ENCODE data around the gene CAMKK2.

CAMKK2 gene

GRCh38 chr12:121296618-121297434, at the start of gene CAMKK2:
CAMKK2 (minus strand) TSS chr12:121296709; CDS start chr12:121274526, 22,183 bp downstream.
- peak within 1 kb of the TSS; percentile 92 for H3K4me3 Mint-ChIP-seq
- H3K27ac Mint-ChIP-seq, result peak within 1 kb of the TSS; percentile 93
- no peaks in the 10 kb centered on the region for H3K27me3 Mint-ChIP-seq
- H3K4me1 Mint-ChIP-seq, result peaks cover 39% of the 10 kb centered on the region
- ATAC-seq, result peak; percentile 88
- peak; percentile 88 to 90 for DNase-seq
- H3K9me3 Mint-ChIP-seq, result no peaks in the 10 kb centered on the region

GRCh38 chr12:121345151-121345815, 48.8 kb upstream of the CAMKK2 start:
- Mint-ChIP-seq H3K9me3 (no peaks in the 10 kb centered on the region), H3K27ac (no peak overlapping the region), H3K27me3 (no peaks in the 10 kb centered on the region), H3K4me3 (no peak overlapping the region), H3K4me1 (peaks cover 14% of the 10 kb centered on the region)
- DNase-seq (no peak), ATAC-seq (no peak)

- Mint-ChIP-seq H3K27ac (no peak overlapping the region), H3K27me3 (no peaks in the 10 kb centered on the region), H3K4me3 (no peak overlapping the region), H3K9me3 (no peaks in the 10 kb centered on the region), H3K4me1 (peaks cover 11% of the 10 kb centered on the region)
- ATAC-seq (no peak), DNase-seq (no peak)
These were observed 48.0 kb upstream of the CAMKK2 start for GRCh38 chr12:121344506-121344905.

- H3K9me3 Mint-ChIP-seq, result no peaks in the 10 kb centered on the region
- H3K27me3 Mint-ChIP-seq, result no peaks in the 10 kb centered on the region
- ATAC-seq (no peak), DNase-seq (no peak)
- H3K27ac Mint-ChIP-seq, result no peak overlapping the region
- H3K4me3 Mint-ChIP-seq, result no peak overlapping the region
- no peaks in the 10 kb centered on the region for H3K4me1 Mint-ChIP-seq
These were observed 40.9 kb upstream of the CAMKK2 start for GRCh38 chr12:121337416-121337815.

GRCh38 chr12:121334513-121335343, 38.2 kb upstream of the CAMKK2 start:
- H3K4me3 Mint-ChIP-seq, result no peak overlapping the region
- no peak overlapping the region for H3K27ac Mint-ChIP-seq
- no peaks in the 10 kb centered on the region for H3K27me3 Mint-ChIP-seq
- peak; percentile 66 for ATAC-seq
- no peaks in the 10 kb centered on the region for H3K9me3 Mint-ChIP-seq
- peak in 1 of 2 donors; percentile 20 for DNase-seq
- no peaks in the 10 kb centered on the region for H3K4me1 Mint-ChIP-seq

GRCh38 chr12:121333747-121334146, 37.2 kb upstream of the CAMKK2 start:
- Mint-ChIP-seq H3K27me3 (no peaks in the 10 kb centered on the region), H3K27ac (no peak overlapping the region), H3K4me1 (no peaks in the 10 kb centered on the region), H3K4me3 (no peak overlapping the region), H3K9me3 (no peaks in the 10 kb centered on the region)
- ATAC-seq (no peak), DNase-seq (no peak)

GRCh38 chr12:121331248-121331647, 34.7 kb upstream of the CAMKK2 start:
- ATAC-seq (no peak), DNase-seq (no peak)
- H3K27me3 Mint-ChIP-seq, result no peaks in the 10 kb centered on the region
- no peak overlapping the region for H3K27ac Mint-ChIP-seq
- H3K4me3 Mint-ChIP-seq, result no peak overlapping the region
- H3K9me3 Mint-ChIP-seq, result no peaks in the 10 kb centered on the region
- H3K4me1 Mint-ChIP-seq, result no peaks in the 10 kb centered on the region

GRCh38 chr12:121330692-121331091, 34.2 kb upstream of the CAMKK2 start:
- H3K27me3 Mint-ChIP-seq, result no peaks in the 10 kb centered on the region
- no peaks in the 10 kb centered on the region for H3K9me3 Mint-ChIP-seq
- no peak for DNase-seq
- no peak overlapping the region for H3K27ac Mint-ChIP-seq
- no peaks in the 10 kb centered on the region for H3K4me1 Mint-ChIP-seq
- no peak for ATAC-seq
- no peak overlapping the region for H3K4me3 Mint-ChIP-seq

- H3K27ac Mint-ChIP-seq, result no peak overlapping the region
- DNase-seq (no peak), ATAC-seq (no peak)
- no peak overlapping the region for H3K4me3 Mint-ChIP-seq
- no peaks in the 10 kb centered on the region for H3K27me3 Mint-ChIP-seq
- H3K4me1 Mint-ChIP-seq, result no peaks in the 10 kb centered on the region
- no peaks in the 10 kb centered on the region for H3K9me3 Mint-ChIP-seq
These were observed 33.7 kb upstream of the CAMKK2 start for GRCh38 chr12:121330195-121330594.

GRCh38 chr12:121328620-121329019, 32.1 kb upstream of the CAMKK2 start:
- Mint-ChIP-seq H3K4me1 (no peaks in the 10 kb centered on the region), H3K9me3 (no peaks in the 10 kb centered on the region), H3K4me3 (no peak overlapping the region), H3K27me3 (no peaks in the 10 kb centered on the region), H3K27ac (no peak overlapping the region)
- DNase-seq (no peak), ATAC-seq (no peak)

GRCh38 chr12:121326996-121327674, 30.6 kb upstream of the CAMKK2 start:
- ATAC-seq (no peak), DNase-seq (no peak)
- Mint-ChIP-seq H3K27me3 (no peaks in the 10 kb centered on the region), H3K9me3 (no peaks in the 10 kb centered on the region), H3K4me3 (no peak overlapping the region), H3K4me1 (no peaks in the 10 kb centered on the region), H3K27ac (peak overlapping the region in 1 of 2 donors; percentile 73)

GRCh38 chr12:121325922-121326396, 29.4 kb upstream of the CAMKK2 start:
- no peak for DNase-seq
- ATAC-seq, result no peak
- Mint-ChIP-seq H3K4me3 (no peak overlapping the region), H3K27ac (peak overlapping the region; percentile 54 to 74), H3K9me3 (no peaks in the 10 kb centered on the region), H3K27me3 (no peaks in the 10 kb centered on the region), H3K4me1 (no peaks in the 10 kb centered on the region)

- Mint-ChIP-seq H3K4me1 (no peaks in the 10 kb centered on the region), H3K9me3 (no peaks in the 10 kb centered on the region), H3K4me3 (no peak overlapping the region), H3K27me3 (no peaks in the 10 kb centered on the region), H3K27ac (peak overlapping the region; percentile 13 to 36)
- no peak for ATAC-seq
- no peak for DNase-seq
These were observed 27.4 kb upstream of the CAMKK2 start for GRCh38 chr12:121323908-121324307.

GRCh38 chr12:121318121-121318520, 21.6 kb upstream of the CAMKK2 start:
- H3K27ac Mint-ChIP-seq, result peak overlapping the region in 1 of 2 donors; percentile 73
- H3K4me3 Mint-ChIP-seq, result no peak overlapping the region
- no peaks in the 10 kb centered on the region for H3K9me3 Mint-ChIP-seq
- H3K4me1 Mint-ChIP-seq, result peaks cover 28% of the 10 kb centered on the region
- DNase-seq (no peak), ATAC-seq (no peak)
- no peaks in the 10 kb centered on the region for H3K27me3 Mint-ChIP-seq

- H3K27ac Mint-ChIP-seq, result no peak overlapping the region
- no peak overlapping the region for H3K4me3 Mint-ChIP-seq
- no peaks in the 10 kb centered on the region for H3K9me3 Mint-ChIP-seq
- no peak for DNase-seq
- H3K4me1 Mint-ChIP-seq, result peaks cover 41% of the 10 kb centered on the region
- H3K27me3 Mint-ChIP-seq, result no peaks in the 10 kb centered on the region
- no peak for ATAC-seq
These were observed 17.9 kb upstream of the CAMKK2 start for GRCh38 chr12:121314431-121314830.

Measured in stimulated activated naive CD8-positive, alpha-beta T cell treated with anti-CD3 and anti-CD28 coated beads, Interleukin-15, amount 100 ng/mL, for 72 hours (primary cell).